OCI-LY7 (cell line): ENCODE data around the gene GNAL. TPM values are rescaled to one million over a fixed set of nuclear protein-coding genes. Genes with fewer than 3 reads are reported as not detected.

ENCODE experiments used
- BruUV-seq: library from RNA; stranded (reverse); fragments of 400-500 nt; replicated peaks from 2 replicates; lab custom pipeline; 2021; lab: Mats Ljungman, UMichigan
- CTCF ChIA-PET: fragments of 300-600 bp; sonication (Branson Sonifier 250); formaldehyde crosslinking; loops from one replicate; lab custom pipeline; 2022; ENCODE audit warnings: antibody characterized with exemption; ENCODE audit not compliant: unreplicated experiment; lab: Charles Lee
- POLR2A ChIA-PET: fragments of 300-600 bp; sonication (Branson Sonifier 250); formaldehyde crosslinking; loops from one replicate; lab custom pipeline; 2022; ENCODE audit warnings: antibody characterized with exemption; lab: Charles Lee
- DNase-seq: peaks from one replicate; pipeline ENCODE4 v3.0.0-alpha.2; 2015; ENCODE audit warnings: low spot score
- H2AFZ ChIP-seq: fragments of 200-600 bp; sonication (generic), shearing (Covaris generic); 2 replicates; pipeline ENCODE4 v1.6.1; 2014; ENCODE audit warnings: mild to moderate bottlenecking, antibody characterized with exemption, low read length, moderate library complexity
- H3K27ac ChIP-seq: fragments of 200-600 bp; sonication (generic); 2 replicates; pipeline ENCODE4 v1.5.1; 2014; ENCODE audit warnings: mixed run types, low read depth, mild to moderate bottlenecking, moderate library complexity, low read length, inconsistent platforms; ENCODE audit not compliant: poor library complexity, severe bottlenecking
- H3K36me3 ChIP-seq: fragments of 200-600 bp; sonication (generic); 2 replicates; pipeline ENCODE4 v1.6.1; 2014; ENCODE audit warnings: mild to moderate bottlenecking, antibody characterized with exemption, low read length, moderate library complexity, mixed read lengths; ENCODE audit not compliant: insufficient read depth
- H3K4me1 ChIP-seq: fragments of 200-600 bp; sonication (generic); 2 replicates; pipeline ENCODE4 v1.5.1; 2014; ENCODE audit warnings: mild to moderate bottlenecking, low read length; ENCODE audit not compliant: insufficient read depth, poor library complexity, severe bottlenecking
- H3K4me2 ChIP-seq: fragments of 200-600 bp; sonication (generic); 2 replicates; pipeline ENCODE4 v1.6.1; 2014; ENCODE audit warnings: mild to moderate bottlenecking, low read length
- H3K4me3 ChIP-seq: fragments of 200-600 bp; sonication (generic); 2 replicates; pipeline ENCODE4 v1.5.1; 2014; ENCODE audit warnings: mild to moderate bottlenecking, low read depth, low read length; ENCODE audit not compliant: poor library complexity, severe bottlenecking
- H3K79me2 ChIP-seq: fragments of 200-600 bp; sonication (generic); 2 replicates; pipeline ENCODE4 v1.6.1; 2016; ENCODE audit warnings: low read depth, mild to moderate bottlenecking, low read length, moderate library complexity, mixed read lengths; ENCODE audit not compliant: insufficient read depth
- H3K9me2 ChIP-seq: fragments of 200-600 bp; sonication (generic); 2 replicates; pipeline ENCODE4 v1.6.1; 2016; ENCODE audit warnings: mild to moderate bottlenecking, low read length, mixed read lengths; ENCODE audit not compliant: insufficient read depth
- H3K9me3 ChIP-seq: fragments of 200-600 bp; sonication (generic); 2 replicates; pipeline ENCODE4 v1.6.1; 2014; ENCODE audit warnings: mild to moderate bottlenecking, mixed run types, low read length, mixed read lengths
- H4K20me1 ChIP-seq: fragments of 200-600 bp; sonication (generic); 2 replicates; pipeline ENCODE4 v1.6.1; 2014; ENCODE audit warnings: mild to moderate bottlenecking, antibody characterized with exemption, low read length, moderate library complexity, mixed read lengths; ENCODE audit not compliant: insufficient read depth
- EZH2phosphoT487 ChIP-seq: fragments of 200-600 bp; sonication (generic); IDR thresholded peaks from 2 replicates; pipeline ENCODE4 v1.6.1; 2018; ENCODE audit warnings: low read depth, borderline replicate concordance, mild to moderate bottlenecking, mixed run types, antibody characterized with exemption, low read length, moderate library complexity, mixed read lengths
- intact Hi-C: fragments of 100-400 bp; cut with micrococcal nuclease; formaldehyde crosslinking; loops from one replicate; pipeline ENCODE4 v1.10.0; 2022; ENCODE audit not compliant: unreplicated experiment
- total RNA-seq, 2 experiments: library from RNA; depleted of rRNA in 1 of 2; stranded (reverse); fragments of >200 nt in 1 of 2; shearing (Covaris generic) in 1 of 2; gene quantifications; 2 replicates each; pipeline ENCODE4 v1.2.3, GENCODE V29; 2014 to 2022
- TF ChIP-seq, protein P1 (sequence below): fragments of 200-600 bp; sonication (generic); conservative IDR thresholded peaks from 2 replicates; pipeline ENCODE4 v1.5.1; 2014; ENCODE audit warnings: mild to moderate bottlenecking, antibody characterized with exemption, low read length, moderate library complexity, mixed read lengths

Gene GNAL
- total RNA-seq, 2 experiments from 2014 or later = 0.03 to 0.25 TPM

DNA sequence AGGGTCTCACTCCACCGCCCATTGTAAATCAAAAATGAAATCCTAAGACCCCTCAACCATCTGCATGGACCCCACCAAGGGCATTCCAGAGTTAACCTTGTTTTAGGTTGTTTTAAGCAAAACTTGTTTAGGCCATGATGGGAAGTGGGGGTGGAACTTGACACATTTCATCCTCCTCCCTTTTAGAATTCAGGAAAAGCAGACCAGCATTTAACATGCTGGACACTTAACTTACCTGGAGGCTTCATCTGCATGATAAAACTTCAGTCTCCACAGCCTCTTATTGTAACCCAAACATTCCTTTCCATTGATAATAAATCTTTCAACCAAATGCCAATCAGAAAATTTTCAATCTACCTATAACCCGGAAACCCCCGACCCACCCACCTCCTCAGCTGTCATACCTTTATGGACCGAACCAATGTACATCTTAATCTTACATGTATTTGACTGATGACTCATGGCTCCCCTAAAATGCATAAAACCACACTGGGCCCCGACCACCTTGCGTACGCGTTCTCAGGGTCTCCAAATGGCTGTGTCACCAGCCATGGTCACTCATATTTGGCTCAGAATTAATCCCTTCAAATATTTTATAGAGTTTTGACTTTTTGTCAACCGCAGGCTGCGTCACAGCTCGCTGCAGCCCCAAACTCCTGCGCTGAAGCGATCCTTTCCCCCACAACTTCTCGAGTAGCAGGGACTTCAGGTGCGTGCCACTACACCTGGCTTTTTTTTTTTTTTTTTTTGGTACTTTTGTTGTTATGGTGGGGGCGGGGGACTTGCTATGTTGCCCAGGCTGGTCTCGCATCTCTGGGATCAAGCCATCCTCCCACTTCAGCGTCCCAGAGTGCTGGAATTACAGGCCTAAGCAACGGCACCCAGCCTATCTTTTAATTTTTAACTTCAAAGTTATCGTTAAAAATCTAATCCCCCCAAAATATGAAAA, 218.1 kb downstream of the GNAL start:
- H2AFZ ChIP-seq = peak overlapping the region; percentile 90

DNA sequence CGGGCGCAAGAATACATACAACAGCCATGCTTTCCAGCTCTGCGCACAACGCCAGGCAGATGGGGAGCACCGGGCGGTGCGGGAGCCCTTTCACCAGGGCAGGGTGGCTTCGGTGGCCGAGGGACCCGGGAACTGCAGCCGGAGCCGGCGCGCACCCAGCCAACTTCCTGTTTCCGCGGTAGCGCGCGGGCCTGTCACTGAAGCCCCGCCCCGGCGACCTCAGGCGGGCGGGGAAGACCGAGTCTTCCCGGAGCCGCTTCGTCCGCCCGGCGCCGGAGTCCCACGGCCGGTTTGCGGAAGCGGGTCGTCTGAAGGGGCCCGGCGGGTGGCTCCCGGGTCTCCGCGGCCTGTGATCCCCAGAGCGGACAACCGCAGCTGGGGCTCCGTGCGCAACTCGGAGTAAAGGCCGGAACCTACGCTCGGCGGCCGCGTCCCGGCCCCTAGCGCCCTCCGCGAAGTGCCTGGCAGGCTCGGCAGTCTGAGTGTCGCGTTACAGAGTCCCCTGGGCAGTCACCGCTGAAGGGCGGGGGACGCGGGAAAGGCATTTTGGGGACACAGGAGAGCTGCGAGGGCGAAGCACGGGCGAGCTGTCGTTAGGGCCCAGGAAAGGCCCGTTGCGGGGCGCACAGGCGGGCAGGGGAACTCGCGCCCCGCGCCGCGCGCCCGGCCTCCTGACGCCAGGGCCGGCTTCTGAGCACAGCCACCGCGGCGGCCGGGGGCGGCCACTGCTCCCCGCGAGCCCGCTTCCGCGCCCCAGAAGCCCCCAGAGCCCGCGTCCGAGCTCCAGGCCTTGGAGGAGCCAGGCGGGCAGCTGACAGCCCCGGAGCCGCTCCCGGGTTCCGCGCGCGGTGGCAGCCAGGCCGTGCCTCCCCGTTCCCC, 219.4 kb downstream of the GNAL start, which contains the start of gene MPPE1:
MPPE1 (minus strand) TSS at position 136 of the 879 bp plus-strand sequence. CDS start 11,053 bp downstream, outside the sequence.
- Histone ChIP-seq H3K4me3 (peak within 1 kb of the TSS; percentile 78), H3K36me3 (peaks cover 2% of the 10 kb centered on the region; the same call in 1 of the 2 replicates), H3K27ac (peak within 1 kb of the TSS; percentile 80), H2AFZ (peak within 1 kb of the TSS; percentile 90), H4K20me1 (no peaks in the 10 kb centered on the region), H3K9me2 (no peaks in the 10 kb centered on the region), H3K9me3 (no peaks in the 10 kb centered on the region), H3K4me1 (peaks cover 16% of the 10 kb centered on the region), H3K4me2 (peak within 1 kb of the TSS; percentile 82), H3K79me2 (peaks cover 12% of the 10 kb centered on the region; the same call in 1 of the 2 replicates)
- intact Hi-C loops = loop anchor here (1.0 to 2.0 kb wide), 3 partner anchors 26 to 73 kb away; partner anchors contain the start of genes CHMP1B and IMPA2
- TF ChIP-seq, protein P1, sequence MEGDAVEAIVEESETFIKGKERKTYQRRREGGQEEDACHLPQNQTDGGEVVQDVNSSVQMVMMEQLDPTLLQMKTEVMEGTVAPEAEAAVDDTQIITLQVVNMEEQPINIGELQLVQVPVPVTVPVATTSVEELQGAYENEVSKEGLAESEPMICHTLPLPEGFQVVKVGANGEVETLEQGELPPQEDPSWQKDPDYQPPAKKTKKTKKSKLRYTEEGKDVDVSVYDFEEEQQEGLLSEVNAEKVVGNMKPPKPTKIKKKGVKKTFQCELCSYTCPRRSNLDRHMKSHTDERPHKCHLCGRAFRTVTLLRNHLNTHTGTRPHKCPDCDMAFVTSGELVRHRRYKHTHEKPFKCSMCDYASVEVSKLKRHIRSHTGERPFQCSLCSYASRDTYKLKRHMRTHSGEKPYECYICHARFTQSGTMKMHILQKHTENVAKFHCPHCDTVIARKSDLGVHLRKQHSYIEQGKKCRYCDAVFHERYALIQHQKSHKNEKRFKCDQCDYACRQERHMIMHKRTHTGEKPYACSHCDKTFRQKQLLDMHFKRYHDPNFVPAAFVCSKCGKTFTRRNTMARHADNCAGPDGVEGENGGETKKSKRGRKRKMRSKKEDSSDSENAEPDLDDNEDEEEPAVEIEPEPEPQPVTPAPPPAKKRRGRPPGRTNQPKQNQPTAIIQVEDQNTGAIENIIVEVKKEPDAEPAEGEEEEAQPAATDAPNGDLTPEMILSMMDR = no peak
- no peak for TF ChIP-seq EZH2phosphoT487
- CTCF ChIA-PET = no interaction called here
- POLR2A ChIA-PET = interaction anchor here (0.5 to 1.2 kb wide), 4 partner anchors 24 to 1155 kb away, joined by 3 to 6 read pairs (median 3); no protein-coding TSS in a partner anchor
- DNase-seq = peak; percentile 94
- BruUV-seq = no TSS peak

More for the DNA sequence above, 218.1 kb downstream of the GNAL start:
- Histone ChIP-seq H3K4me2 (peak overlapping the region; percentile 82), H3K27ac (peak overlapping the region; percentile 80), H3K36me3 (peaks cover 7% of the 10 kb centered on the region; the same call in 1 of the 2 replicates), H3K9me3 (no peaks in the 10 kb centered on the region), H3K4me1 (peaks cover 16% of the 10 kb centered on the region), H4K20me1 (no peaks in the 10 kb centered on the region), H3K79me2 (peaks cover 12% of the 10 kb centered on the region; the same call in 1 of the 2 replicates), H3K4me3 (peak overlapping the region; percentile 78), H3K9me2 (no peaks in the 10 kb centered on the region)
- CTCF ChIA-PET = no interaction called here
- no TSS peak for BruUV-seq
- intact Hi-C loops = no loop called here
- no peak for DNase-seq
- POLR2A ChIA-PET = no interaction called here
- TF ChIP-seq, protein P1 = no peak
- TF ChIP-seq EZH2phosphoT487 = no peak
